Measurements from ENCODE around the gene SCTR. TPM values are rescaled to one million over a fixed set of nuclear protein-coding genes. Genes with fewer than 3 reads are reported as not detected.

Gene SCTR
- polyA plus RNA-seq, 10 donors = 0.37 to 3.0 (median 1.1) TPM

- DNase-seq = peak; percentile 72 to 86 (median 74)
Measured at GRCh38 chr2:119431155-119431975, 92.9 kb downstream of the SCTR start, which contains the start of gene TMEM37. Gene TMEM37, plus strand, starts transcription at chr2:119431854. Its CDS starts 50 bp downstream, at chr2:119431904.

GRCh38 chr2:119430023-119430498 is 94.2 kb downstream of the SCTR start:
- no peak for DNase-seq

GRCh38 chr2:119429225-119429981 is 94.9 kb downstream of the SCTR start:
- DNase-seq = peak in 1 of 3 donors; percentile 41

GRCh38 chr2:119428488-119429224 is 95.6 kb downstream of the SCTR start:
- DNase-seq = no peak

- no peak for DNase-seq
Measured at GRCh38 chr2:119427756-119428155, 96.5 kb downstream of the SCTR start.

GRCh38 chr2:119426801-119427395 is 97.4 kb downstream of the SCTR start:
- peak in 1 of 3 donors; percentile 29 for DNase-seq

- DNase-seq = no peak
Measured at GRCh38 chr2:119426396-119426675, 97.9 kb downstream of the SCTR start.

- no peak for DNase-seq
Measured at GRCh38 chr2:119425620-119426395, 98.5 kb downstream of the SCTR start.

GRCh38 chr2:119425119-119425405 is 99.2 kb downstream of the SCTR start:
- DNase-seq = no peak

- DNase-seq = no peak
Measured at GRCh38 chr2:119424284-119425118, 99.8 kb downstream of the SCTR start.

- no peak for DNase-seq
Measured at GRCh38 chr2:119423811-119424210, 100.5 kb downstream of the SCTR start.

GRCh38 chr2:119423108-119423444 is 101.2 kb downstream of the SCTR start:
- no peak for DNase-seq

GRCh38 chr2:119422360-119423107 is 101.7 kb downstream of the SCTR start:
- no peak for DNase-seq

- DNase-seq = no peak
Measured at GRCh38 chr2:119421741-119422140, 102.5 kb downstream of the SCTR start.

GRCh38 chr2:119421304-119421703 is 103.0 kb downstream of the SCTR start:
- no peak for DNase-seq

GRCh38 chr2:119419803-119420508 is 104.3 kb downstream of the SCTR start:
- no peak for DNase-seq

GRCh38 chr2:119419065-119419464 is 105.2 kb downstream of the SCTR start:
- DNase-seq = no peak

GRCh38 chr2:119417908-119418307 is 106.4 kb downstream of the SCTR start:
- DNase-seq = no peak

GRCh38 chr2:119416299-119416923 is 107.9 kb downstream of the SCTR start:
- DNase-seq = no peak

All from muscle of back (tissue), 11 donors.